Muscle layer of duodenum (tissue), 2 donors: ENCODE data around the gene SRA1.

ENCODE experiments used
- H3K27ac ChIP-seq: one replicate; pipeline ENCODE4 v1.7.0; 2013; ENCODE audit warnings: mild to moderate bottlenecking, low read length
- H3K27me3 ChIP-seq: one replicate; pipeline ENCODE4 v1.7.0; 2013; ENCODE audit warnings: low read depth, mild to moderate bottlenecking, control low read depth, low read length
- H3K36me3 ChIP-seq, 2 donors: one replicate each; pipeline ENCODE4 v1.7.0; 2013; ENCODE audit warnings: low read length in 2 of 2, control low read depth in 1 of 2, mild to moderate bottlenecking in 1 of 2; ENCODE audit not compliant: insufficient read depth in 2 of 2, control insufficient read depth in 1 of 2
- H3K4me1 ChIP-seq, 2 donors: one replicate each; pipeline ENCODE4 v1.7.0; 2013; ENCODE audit warnings: low read length in 2 of 2, mild to moderate bottlenecking in 2 of 2, control low read depth in 1 of 2, moderate library complexity in 1 of 2; ENCODE audit not compliant: insufficient read depth in 2 of 2, control insufficient read depth in 1 of 2
- H3K4me3 ChIP-seq, 2 donors: one replicate each; pipeline ENCODE4 v1.7.0; 2013; ENCODE audit warnings: low read length in 2 of 2, low read depth in 1 of 2, mild to moderate bottlenecking in 1 of 2
- H3K9me3 ChIP-seq, 2 donors: one replicate each; pipeline ENCODE4 v1.7.0; 2013; ENCODE audit warnings: low read length in 2 of 2, control low read depth in 1 of 2, mild to moderate bottlenecking in 1 of 2; ENCODE audit not compliant: control insufficient read depth in 1 of 2
- donor health status: healthy.

SRA1 gene

DNA sequence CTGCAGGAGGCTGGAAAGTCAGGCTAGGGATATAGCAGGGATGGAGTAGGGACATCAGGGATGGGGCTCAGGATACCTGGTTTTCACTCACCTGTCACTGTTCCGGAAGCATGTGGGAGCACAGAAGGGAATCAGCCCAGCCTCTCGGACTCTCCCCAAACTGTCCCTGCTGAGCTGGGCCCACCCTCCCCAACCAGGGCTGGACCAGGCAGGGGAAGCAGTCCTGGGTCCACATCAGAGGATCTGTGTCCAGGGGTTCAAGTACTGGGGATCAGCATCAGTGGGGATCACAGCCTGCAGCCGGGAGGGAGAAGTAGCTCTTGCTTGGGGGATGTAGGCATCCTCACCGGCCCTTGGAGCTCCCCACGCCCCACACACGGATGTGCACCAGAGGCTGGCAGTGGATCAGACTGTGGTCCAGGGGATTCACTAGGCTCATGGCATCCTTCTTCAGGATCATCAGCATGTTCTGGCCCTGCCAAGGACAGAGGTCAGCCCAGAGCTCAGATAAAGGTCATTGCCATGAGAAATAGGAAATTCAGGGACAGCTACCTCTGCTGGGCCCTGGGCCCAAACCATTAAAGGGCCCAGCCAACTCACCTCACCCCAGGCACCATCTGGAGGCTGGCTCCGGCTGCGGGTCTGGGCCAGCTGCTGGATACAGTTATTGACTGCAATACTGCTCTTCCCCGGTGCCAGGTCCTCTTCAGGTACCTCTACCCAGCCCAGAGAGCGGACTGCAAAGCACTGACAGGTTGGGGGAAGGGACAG is 4.7 kb upstream of the SRA1 start:
- Histone ChIP-seq H3K4me1 (peaks cover 20 to 38% of the 10 kb centered on the region in 2 donors), H3K27me3 (no peaks in the 10 kb centered on the region), H3K4me3 (no peak overlapping the region), H3K9me3 (no peaks in the 10 kb centered on the region), H3K27ac (no peak overlapping the region), H3K36me3 (peaks cover 16 to 32% of the 10 kb centered on the region in 2 donors)

DNA sequence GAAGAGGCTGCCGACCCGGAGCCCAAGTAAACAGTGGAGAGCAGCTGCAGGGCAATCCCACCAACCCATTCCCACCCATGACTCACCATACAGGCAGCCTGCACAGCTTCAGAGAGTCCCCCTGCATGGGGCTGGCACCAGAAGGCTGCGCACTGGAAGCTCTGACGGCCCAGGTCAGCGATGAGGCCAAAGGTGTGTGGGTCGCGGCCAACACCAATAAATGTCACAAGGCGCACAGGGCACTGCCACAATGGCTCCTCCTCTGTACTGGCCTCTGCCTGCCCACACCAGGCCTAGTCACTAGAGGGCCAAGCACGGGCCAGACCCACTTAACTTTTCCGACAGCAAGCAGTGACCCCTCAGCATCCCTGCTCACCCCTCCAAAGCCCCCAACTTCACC is 3.0 kb upstream of the SRA1 start:
- Histone ChIP-seq H3K9me3 (no peaks in the 10 kb centered on the region), H3K27me3 (no peaks in the 10 kb centered on the region), H3K4me3 (no peak overlapping the region), H3K4me1 (peaks cover 25 to 34% of the 10 kb centered on the region in 2 donors), H3K36me3 (peaks cover 9 to 22% of the 10 kb centered on the region in 2 donors), H3K27ac (no peak overlapping the region)

DNA sequence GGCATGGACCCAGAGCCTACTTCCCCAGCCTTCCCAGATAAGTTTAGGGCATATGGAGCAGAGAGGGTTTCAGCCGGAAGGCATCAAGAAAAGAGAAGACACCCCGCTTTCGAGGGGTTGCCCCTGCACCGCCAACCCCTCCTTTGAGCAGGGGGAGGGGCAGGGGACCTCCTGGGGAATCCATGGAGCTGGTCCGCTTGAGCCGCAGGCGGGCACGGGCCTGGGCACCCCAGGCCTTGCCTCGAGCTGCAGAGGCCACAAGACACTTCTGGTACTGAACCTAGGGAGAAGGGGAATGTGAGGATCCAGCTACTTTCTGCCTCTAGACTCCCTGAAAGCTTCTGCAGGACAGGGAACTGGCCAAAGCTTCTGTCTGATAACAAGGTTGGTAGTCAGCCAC is 1.3 kb upstream of the SRA1 start:
- Histone ChIP-seq H3K36me3 (peaks cover 9 to 22% of the 10 kb centered on the region in 2 donors), H3K9me3 (no peaks in the 10 kb centered on the region), H3K4me3 (no peak overlapping the region), H3K27me3 (no peaks in the 10 kb centered on the region), H3K27ac (peak overlapping the region; percentile 96), H3K4me1 (peaks cover 21 to 31% of the 10 kb centered on the region in 2 donors)

DNA sequence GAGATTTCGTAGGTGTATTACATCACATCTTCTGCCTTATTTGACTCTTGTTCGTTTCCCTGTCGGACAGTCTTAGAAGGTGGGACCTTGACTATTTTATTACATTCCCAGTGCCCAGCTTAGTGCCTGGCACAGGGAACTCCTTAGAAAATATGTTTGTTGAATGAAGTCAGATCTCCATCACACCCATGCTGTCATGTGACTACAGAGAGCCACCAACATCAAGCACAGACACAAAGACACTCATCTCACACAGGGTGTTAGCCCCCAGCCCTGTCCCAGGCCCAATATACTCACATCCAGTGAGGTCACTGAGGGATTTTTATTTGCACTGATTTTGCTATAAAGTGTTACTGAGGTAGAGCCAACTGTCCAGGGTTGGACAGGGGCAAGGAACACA is 692 bp upstream of the SRA1 start:
- H3K27ac ChIP-seq, result peak overlapping the region; percentile 96
- peaks cover 16 to 25% of the 10 kb centered on the region in 2 donors for H3K4me1 ChIP-seq
- H3K4me3 ChIP-seq, result peak overlapping the region in 1 of 2 donors; percentile 94
- H3K27me3 ChIP-seq, result no peaks in the 10 kb centered on the region
- peaks cover 9 to 22% of the 10 kb centered on the region in 2 donors for H3K36me3 ChIP-seq
- no peaks in the 10 kb centered on the region for H3K9me3 ChIP-seq

DNA sequence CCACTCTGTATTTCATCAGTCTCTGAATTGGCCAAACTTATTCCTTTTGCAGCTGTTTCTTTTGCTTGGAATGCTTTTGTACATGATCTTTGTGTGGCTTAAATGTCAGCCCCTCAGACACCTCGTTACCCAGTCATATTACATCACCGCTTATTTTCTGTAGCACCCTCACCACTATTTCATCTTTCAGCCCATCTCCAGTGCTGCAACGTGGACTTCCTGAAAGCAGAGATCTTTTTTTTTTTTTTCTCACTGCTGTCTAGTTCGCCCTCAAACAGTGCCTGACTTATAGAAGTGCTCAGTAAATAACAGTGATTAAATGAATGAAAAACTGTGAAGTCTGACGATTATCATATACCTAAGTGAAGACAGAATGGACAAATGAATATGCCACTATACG is 835 bp downstream of the SRA1 start:
- peak overlapping the region; percentile 78 to 94 for H3K4me3 ChIP-seq
- peaks cover 11 to 14% of the 10 kb centered on the region in 2 donors for H3K4me1 ChIP-seq
- peaks cover 14 to 23% of the 10 kb centered on the region in 2 donors for H3K36me3 ChIP-seq
- peak overlapping the region; percentile 96 for H3K27ac ChIP-seq
- no peaks in the 10 kb centered on the region for H3K27me3 ChIP-seq
- H3K9me3 ChIP-seq, result no peaks in the 10 kb centered on the region

DNA sequence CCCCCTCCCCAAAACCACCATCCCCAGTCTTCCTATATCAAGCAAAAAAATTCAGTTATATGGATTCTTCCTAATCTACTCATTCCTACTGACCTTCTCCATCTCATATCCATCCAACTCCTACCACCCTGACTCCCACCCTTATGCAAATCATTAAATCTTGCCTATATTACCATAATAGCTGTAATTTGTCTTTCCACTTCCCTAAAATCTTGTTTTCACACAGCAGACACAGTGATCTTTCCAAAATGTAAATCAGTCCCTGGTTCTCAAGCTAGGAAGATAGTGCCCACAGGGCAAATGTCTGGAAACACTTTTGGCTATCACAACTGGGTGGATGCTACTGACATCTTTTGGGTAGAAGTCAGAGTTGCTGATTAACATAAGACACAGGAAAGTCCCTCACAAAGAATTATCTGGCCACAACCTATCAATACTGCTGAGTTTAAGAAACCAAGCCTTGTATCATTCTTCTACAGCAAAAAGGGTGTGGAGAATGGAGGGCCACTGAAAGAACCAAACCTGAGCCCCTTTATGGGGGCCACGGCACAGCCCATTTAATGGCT is 1.4 kb downstream of the SRA1 start:
- Histone ChIP-seq H3K4me3 (peak overlapping the region; percentile 78 to 94), H3K9me3 (no peaks in the 10 kb centered on the region), H3K27me3 (no peaks in the 10 kb centered on the region), H3K4me1 (peaks cover 11 to 14% of the 10 kb centered on the region in 2 donors), H3K27ac (peak overlapping the region; percentile 96), H3K36me3 (peaks cover 12 to 24% of the 10 kb centered on the region in 2 donors)

DNA sequence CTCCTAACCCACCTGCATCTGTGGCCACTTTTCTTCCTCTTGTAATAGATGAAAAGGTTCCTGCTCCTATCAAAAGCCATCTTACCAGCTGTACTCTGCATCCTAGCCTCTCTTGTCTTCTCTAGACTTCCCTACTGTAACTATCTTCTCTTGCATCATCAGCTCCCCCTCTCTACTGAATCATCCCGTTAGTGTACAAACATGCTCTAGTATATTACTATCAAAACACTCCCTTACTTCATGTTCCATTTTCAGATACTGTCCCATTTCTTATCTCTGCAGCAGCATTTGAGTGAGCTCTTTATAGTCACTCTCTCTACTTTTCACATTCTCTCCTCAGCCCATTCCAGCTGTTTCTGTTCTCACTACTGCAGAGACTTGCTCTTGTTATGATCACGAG is 2.8 kb downstream of the SRA1 start:
- Histone ChIP-seq H3K4me1 (peaks cover 15 to 20% of the 10 kb centered on the region in 2 donors), H3K4me3 (no peak overlapping the region), H3K27ac (no peak overlapping the region), H3K9me3 (no peaks in the 10 kb centered on the region), H3K27me3 (no peaks in the 10 kb centered on the region), H3K36me3 (peaks cover 23 to 26% of the 10 kb centered on the region in 2 donors)

DNA sequence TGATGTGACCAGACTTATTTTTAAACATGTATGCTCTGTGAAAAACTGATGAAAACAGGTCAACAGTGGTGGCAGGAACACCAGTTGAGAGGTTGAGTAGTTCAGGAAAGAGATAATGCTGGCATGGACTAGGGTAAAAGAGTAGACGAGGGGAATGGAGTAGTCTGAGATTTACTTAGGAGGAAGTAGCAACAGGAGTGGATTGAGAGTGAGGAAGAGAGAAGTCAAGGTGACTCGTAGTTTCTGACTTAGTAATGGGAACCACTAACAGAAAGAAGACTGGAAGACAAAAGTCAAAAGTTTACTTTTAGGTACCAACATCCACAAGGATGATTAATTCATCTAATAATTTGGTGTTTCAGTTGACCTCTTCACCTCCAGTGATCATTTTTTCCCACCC is 3.6 kb downstream of the SRA1 start:
- peaks cover 23 to 25% of the 10 kb centered on the region in 2 donors for H3K36me3 ChIP-seq
- H3K27ac ChIP-seq, result peak overlapping the region; percentile 14
- H3K9me3 ChIP-seq, result no peaks in the 10 kb centered on the region
- H3K4me3 ChIP-seq, result no peak overlapping the region
- H3K27me3 ChIP-seq, result no peaks in the 10 kb centered on the region
- peaks cover 23 to 28% of the 10 kb centered on the region in 2 donors for H3K4me1 ChIP-seq

DNA sequence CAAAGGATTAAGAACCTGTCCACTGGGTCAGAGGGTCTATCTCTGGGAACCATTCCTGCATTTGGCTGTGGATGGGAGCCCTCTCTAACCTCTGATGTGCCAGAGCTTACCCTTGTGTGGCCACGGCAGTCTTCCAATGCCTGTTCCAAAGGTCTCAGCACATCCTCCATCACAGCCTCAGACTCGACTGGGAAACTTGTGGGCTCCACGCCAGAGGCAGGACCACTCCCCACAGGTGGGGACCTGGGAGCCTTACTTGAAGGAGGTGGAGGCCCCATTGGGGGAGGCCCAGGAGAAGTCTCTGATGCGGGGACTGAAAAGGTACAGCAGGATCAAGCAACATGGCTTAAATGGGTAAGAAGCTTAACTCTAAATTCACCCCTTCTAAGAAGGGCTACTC is 5.4 kb downstream of the SRA1 start:
- Histone ChIP-seq H3K4me3 (no peak overlapping the region), H3K27me3 (no peaks in the 10 kb centered on the region), H3K4me1 (peaks cover 37 to 41% of the 10 kb centered on the region in 2 donors), H3K27ac (peak overlapping the region; percentile 3), H3K9me3 (no peaks in the 10 kb centered on the region), H3K36me3 (peaks cover 23 to 28% of the 10 kb centered on the region in 2 donors)

DNA sequence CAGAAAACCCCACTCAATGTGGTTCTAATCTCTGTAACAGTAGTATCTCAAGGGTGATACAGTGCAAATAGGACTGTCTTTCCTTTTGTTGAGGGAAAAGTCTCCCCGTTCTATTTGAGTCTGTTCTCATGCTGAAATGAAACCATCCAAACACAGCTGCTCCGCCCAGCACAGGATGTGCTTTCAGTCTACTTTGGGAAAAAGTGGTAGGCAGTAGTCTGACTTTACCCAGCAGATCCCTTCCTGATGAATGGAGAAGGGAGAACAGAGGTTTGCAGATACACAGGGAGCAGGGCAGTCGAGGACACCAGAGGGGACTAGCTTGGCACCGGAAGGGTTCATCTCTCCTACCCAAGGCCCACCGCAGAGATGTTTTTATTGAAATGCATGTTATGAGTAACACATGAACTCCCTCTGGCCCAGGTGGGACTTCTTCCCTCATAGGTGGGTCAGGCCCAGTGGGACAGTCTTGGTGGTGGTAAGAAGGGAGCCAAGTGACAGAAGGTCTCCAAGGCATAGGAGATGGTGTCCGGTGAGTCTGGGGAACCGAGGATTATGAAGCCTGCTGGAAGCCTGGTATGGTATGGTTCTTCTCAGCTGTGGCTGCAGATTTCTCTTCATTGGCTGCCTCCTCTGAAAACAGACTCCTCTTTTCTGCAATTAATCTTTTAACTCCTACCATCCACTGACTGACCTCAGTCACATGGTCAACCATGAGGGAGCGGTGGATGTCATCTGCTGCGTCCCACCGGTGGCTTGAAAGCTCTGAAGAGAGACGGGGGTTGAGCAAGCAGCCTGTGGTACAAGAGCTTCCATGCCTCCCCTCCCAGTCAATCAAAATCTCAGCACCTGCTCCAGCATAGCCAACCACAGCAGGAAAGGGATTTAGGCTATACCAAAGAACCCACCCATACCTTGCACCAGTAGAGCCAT is 6.9 kb downstream of the SRA1 start:
- H3K4me1 ChIP-seq, result peaks cover 30 to 36% of the 10 kb centered on the region in 2 donors
- peak overlapping the region; percentile 94 for H3K27ac ChIP-seq
- peak overlapping the region in 1 of 2 donors; percentile 30 for H3K4me3 ChIP-seq
- H3K27me3 ChIP-seq, result no peaks in the 10 kb centered on the region
- no peaks in the 10 kb centered on the region for H3K9me3 ChIP-seq
- peaks cover 23 to 28% of the 10 kb centered on the region in 2 donors for H3K36me3 ChIP-seq
